ENCODE data around the gene ASPSCR1. TPM values are rescaled to one million over a fixed set of nuclear protein-coding genes. Genes with fewer than 3 reads are reported as not detected.

ASPSCR1 gene
- total RNA-seq, 2 donors from 2014 or later: 20.6 to 41.3 TPM

DNA sequence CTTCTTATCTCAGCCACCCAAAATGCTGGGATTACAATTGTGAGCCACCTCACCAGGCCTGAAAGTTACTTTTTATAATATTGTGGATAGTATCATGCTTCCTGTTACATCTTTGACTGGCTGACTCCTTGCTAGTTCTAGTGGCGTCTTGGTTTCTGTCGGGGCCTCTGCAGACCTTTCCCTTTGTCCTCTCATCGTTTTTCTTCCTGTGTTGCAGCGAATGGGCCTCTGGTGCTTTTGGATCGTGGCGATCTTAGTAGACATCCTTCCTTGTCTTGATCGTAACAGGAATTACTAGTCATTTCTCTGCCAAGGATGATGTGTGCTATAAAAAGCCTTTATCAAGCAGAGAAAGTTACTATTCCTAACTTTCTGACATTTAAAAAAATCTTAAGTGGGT, 20.8 kb downstream of the ASPSCR1 start:
- H3K4me3 ChIP-seq: no peak overlapping the region
- H3K4me1 ChIP-seq (ENCODE audit: control insufficient read depth in 1 of 2, low read depth in 2 of 2): peaks cover 9 to 10% of the 10 kb centered on the region in 2 donors
- H3K27ac ChIP-seq: no peak overlapping the region
- TF ChIP-seq, protein P1, sequence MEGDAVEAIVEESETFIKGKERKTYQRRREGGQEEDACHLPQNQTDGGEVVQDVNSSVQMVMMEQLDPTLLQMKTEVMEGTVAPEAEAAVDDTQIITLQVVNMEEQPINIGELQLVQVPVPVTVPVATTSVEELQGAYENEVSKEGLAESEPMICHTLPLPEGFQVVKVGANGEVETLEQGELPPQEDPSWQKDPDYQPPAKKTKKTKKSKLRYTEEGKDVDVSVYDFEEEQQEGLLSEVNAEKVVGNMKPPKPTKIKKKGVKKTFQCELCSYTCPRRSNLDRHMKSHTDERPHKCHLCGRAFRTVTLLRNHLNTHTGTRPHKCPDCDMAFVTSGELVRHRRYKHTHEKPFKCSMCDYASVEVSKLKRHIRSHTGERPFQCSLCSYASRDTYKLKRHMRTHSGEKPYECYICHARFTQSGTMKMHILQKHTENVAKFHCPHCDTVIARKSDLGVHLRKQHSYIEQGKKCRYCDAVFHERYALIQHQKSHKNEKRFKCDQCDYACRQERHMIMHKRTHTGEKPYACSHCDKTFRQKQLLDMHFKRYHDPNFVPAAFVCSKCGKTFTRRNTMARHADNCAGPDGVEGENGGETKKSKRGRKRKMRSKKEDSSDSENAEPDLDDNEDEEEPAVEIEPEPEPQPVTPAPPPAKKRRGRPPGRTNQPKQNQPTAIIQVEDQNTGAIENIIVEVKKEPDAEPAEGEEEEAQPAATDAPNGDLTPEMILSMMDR (IDR thresholded peaks at IDR 0.05): no peak
- H3K27me3 ChIP-seq (replicated peaks; ENCODE audit: insufficient read depth): no peaks in the 10 kb centered on the region
- H3K36me3 ChIP-seq: peaks cover 9% of the 10 kb centered on the region
- no peak for DNase-seq (ENCODE audit: low spot score)
- ATAC-seq (ENCODE audit: insufficient number of reproducible peaks, low FRiP score, low read depth): no peak
- H3K9me3 ChIP-seq: no peaks in the 10 kb centered on the region

DNA sequence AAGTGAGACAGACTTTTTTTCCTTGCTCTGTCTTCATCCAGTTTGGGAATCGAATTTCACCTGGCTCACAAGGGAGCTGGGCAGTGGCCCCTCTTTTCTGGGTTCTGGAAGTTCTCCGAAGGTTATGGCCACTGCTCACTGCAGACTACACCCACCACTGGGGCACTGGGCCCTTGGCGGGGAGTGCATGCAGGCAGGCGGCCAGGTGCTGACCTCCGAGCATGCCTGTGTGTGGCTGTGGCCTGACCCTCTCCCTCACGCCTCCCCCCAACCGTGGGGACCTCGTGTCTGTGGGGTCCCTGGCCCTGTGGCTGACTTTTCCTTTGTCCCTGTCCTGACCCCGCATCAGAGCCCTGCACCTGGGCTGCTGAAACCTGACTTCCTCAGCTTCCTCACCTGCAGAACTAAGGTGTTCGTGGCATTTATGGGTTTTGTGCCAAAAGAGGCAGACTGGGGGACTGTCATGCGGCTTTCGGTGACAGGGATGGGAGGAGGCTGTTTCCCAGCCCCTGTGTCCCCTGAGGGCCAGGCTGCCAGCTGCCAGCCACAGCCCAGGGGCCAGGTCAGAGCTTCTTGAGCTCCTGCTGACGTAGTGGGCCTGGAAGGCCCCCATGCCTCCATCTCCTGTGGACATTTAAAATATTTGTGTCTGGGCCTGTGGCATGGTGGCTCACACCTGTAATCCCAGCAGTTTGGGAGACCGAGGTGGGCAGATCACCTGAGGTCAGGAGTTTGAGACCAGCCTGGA, 21.4 kb downstream of the ASPSCR1 start:
- ATAC-seq (ENCODE audit: insufficient number of reproducible peaks, low FRiP score, low read depth) (no peak), DNase-seq (ENCODE audit: low spot score) (no peak)
- Histone ChIP-seq H3K9me3 (no peaks in the 10 kb centered on the region), H3K4me1 (ENCODE audit: control insufficient read depth in 1 of 2, low read depth in 2 of 2) (peaks cover 11 to 14% of the 10 kb centered on the region in 2 donors), H3K36me3 (peaks cover 9% of the 10 kb centered on the region), H3K27me3 (replicated peaks; ENCODE audit: insufficient read depth) (no peaks in the 10 kb centered on the region), H3K4me3 (no peak overlapping the region), H3K27ac (no peak overlapping the region)
- TF ChIP-seq, protein P1 (IDR thresholded peaks at IDR 0.05): no peak

DNA sequence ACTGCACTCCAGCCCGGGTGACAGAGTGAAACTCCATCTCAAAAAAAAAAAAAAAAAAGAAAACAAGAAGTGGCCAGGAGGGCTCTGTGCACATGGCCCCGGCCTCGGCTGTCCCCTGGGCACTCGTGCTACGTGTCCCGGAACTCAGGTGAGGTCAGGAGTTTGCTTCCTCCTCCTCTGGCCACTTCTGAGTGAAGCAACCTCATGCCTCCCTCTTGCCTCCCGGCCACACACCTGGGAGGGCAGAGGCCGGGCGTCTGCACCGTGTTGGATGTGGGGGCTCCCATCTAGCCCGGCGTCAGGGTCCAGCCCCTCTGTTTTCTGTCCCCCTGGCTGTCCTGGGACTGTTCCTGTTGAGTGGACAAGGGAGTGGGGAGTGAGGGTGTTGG, 22.2 kb downstream of the ASPSCR1 start:
- Histone ChIP-seq H3K4me1 (ENCODE audit: control insufficient read depth in 1 of 2, low read depth in 2 of 2) (peaks cover 18 to 21% of the 10 kb centered on the region in 2 donors), H3K27me3 (replicated peaks; ENCODE audit: insufficient read depth) (no peaks in the 10 kb centered on the region), H3K9me3 (no peaks in the 10 kb centered on the region), H3K27ac (no peak overlapping the region), H3K36me3 (peaks cover 9% of the 10 kb centered on the region), H3K4me3 (no peak overlapping the region)
- TF ChIP-seq, protein P1 (IDR thresholded peaks at IDR 0.05): no peak
- ATAC-seq (ENCODE audit: insufficient number of reproducible peaks, low FRiP score, low read depth): no peak
- DNase-seq (ENCODE audit: low spot score): no peak

DNA sequence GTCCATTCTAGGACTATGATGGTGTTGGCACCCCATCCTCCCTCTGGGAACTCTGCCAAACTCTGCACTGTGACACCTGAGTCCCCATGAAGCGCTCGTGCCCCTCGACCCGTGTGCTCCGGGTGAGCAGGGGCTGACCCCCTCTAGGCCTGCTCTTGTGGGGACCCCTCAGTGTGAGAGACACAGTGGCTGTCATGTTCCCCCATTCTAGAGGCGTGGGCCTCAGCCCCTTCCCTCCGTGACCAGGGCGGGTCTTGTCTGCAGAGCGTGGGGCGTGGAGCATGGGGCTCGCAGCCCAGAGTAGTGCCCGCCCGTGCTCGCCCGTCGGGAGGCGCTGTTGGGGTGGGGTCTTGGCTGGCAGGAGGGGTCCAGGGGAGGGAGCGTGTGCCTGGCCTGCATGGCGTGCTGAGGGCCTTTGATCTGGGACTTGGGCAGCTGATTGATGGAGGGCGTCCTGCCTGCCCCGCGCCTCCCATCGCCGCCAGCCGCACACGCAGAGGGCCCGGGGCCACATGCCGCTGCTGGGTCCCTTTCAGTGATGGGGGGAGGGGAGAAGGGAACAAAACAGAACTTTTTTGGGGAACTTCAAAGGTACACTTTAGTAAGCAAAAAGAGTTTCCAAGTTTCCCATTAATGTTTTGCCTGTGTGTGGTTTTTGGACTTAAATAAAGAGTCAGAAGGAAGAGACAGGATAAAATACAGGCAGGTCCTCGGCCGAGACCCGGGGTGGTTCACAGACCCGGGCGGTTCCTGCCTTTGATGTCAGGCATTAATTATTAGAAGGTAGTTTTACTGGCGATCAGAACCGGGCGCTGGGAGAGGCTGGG, 22.8 kb downstream of the ASPSCR1 start:
- TF ChIP-seq, protein P1 (IDR thresholded peaks at IDR 0.05): no peak
- Histone ChIP-seq H3K36me3 (peaks cover 9% of the 10 kb centered on the region), H3K27me3 (replicated peaks; ENCODE audit: insufficient read depth) (no peaks in the 10 kb centered on the region), H3K9me3 (no peaks in the 10 kb centered on the region), H3K4me3 (no peak overlapping the region), H3K4me1 (ENCODE audit: control insufficient read depth in 1 of 2, low read depth in 2 of 2) (peaks cover 19 to 27% of the 10 kb centered on the region in 2 donors), H3K27ac (no peak overlapping the region)
- ATAC-seq (ENCODE audit: insufficient number of reproducible peaks, low FRiP score, low read depth) (no peak), DNase-seq (ENCODE audit: low spot score) (no peak)

DNA sequence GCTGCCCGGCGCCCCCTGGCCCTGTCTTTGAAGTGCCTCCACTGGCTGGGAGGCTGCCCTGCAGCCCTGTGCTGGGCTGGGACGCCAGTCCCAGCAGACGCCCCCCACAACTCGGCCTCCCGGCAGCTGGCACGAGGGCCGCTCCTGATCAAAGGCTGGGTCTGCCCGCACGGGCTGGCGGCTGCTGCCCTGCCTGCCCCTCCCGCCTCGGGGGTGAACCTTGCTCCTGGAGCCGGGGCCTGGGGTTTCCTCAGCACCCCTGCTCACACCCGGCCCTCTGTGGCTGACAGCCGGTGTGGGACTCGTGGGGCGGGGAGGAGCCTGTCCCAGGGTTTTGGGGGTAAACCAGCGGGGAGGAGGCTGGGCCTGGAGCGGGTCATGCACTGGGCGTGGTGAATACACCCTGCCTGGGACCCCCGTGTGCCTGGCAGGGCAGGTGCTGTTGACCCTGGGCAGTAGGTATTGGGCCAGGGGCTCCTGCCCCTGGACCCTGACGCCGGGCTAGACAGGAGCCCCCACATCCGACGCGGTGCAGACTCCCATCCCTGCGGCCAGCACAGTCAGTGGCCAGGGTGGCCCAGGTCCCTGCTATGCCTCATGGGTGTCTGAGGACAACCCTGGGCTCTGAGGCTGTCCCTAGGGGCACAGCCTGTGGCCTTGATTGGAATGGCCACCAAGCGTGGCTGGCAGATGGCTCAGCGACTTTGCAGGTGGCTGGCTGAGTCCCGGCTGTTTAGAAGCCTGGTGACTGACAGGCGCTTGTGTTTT, 23.6 kb downstream of the ASPSCR1 start:
- TF ChIP-seq, protein P1 (IDR thresholded peaks at IDR 0.05): no peak
- H3K27me3 ChIP-seq (replicated peaks; ENCODE audit: insufficient read depth): no peaks in the 10 kb centered on the region
- no peak overlapping the region for H3K27ac ChIP-seq
- H3K4me1 ChIP-seq (ENCODE audit: control insufficient read depth in 1 of 2, low read depth in 2 of 2): peaks cover 20 to 35% of the 10 kb centered on the region in 2 donors
- DNase-seq (ENCODE audit: low spot score) (no peak), ATAC-seq (ENCODE audit: insufficient number of reproducible peaks, low FRiP score, low read depth) (no peak)
- no peaks in the 10 kb centered on the region for H3K9me3 ChIP-seq
- H3K4me3 ChIP-seq: no peak overlapping the region
- peaks cover 9% of the 10 kb centered on the region for H3K36me3 ChIP-seq

All from thoracic aorta (tissue), 2 donors.